CD8-positive, alpha-beta memory T cell (primary cell): ENCODE data around the gene PGAM2. TPM values are rescaled to one million over a fixed set of nuclear protein-coding genes. Genes with fewer than 3 reads are reported as not detected.

ENCODE experiments used
- CTCF ChIA-PET: fragments of 350-600 bp; sonication (Branson Sonifier 250); formaldehyde crosslinking; loops from one replicate; lab custom pipeline; 2021; ENCODE audit warnings: antibody characterized with exemption; lab: Charles Lee
- POLR2A ChIA-PET: fragments of 350-600 bp; sonication (Branson Sonifier 250); formaldehyde crosslinking; loops from one replicate; lab custom pipeline; 2021; ENCODE audit warnings: antibody characterized with exemption; lab: Charles Lee
- DNase-seq, 5 donors: peaks; one replicate each; pipeline versions ENCODE4 v3.0.0 to v3.0.0-alpha.2; 2020 to 2022; ENCODE audit warnings: mixed read lengths in 1 of 5
- H3K27ac ChIP-seq: one replicate; pipeline ENCODE4 v1.7.0; 2013; ENCODE audit warnings: low read depth, mild to moderate bottlenecking, low read length, moderate library complexity
- H3K27me3 ChIP-seq: 2 replicates; pipeline ENCODE4 v1.7.0; 2013; ENCODE audit warnings: low read length, mild to moderate bottlenecking; ENCODE audit not compliant: insufficient read depth, poor library complexity, severe bottlenecking
- H3K36me3 ChIP-seq: 2 replicates; pipeline ENCODE4 v1.7.0; 2013; ENCODE audit warnings: mild to moderate bottlenecking, low read length, moderate library complexity; ENCODE audit not compliant: insufficient read depth
- H3K4me1 ChIP-seq: 2 replicates; pipeline ENCODE4 v1.7.0; 2013; ENCODE audit warnings: mild to moderate bottlenecking, low read length, moderate library complexity; ENCODE audit not compliant: insufficient read depth
- H3K4me3 ChIP-seq: 2 replicates; pipeline ENCODE4 v1.7.0; 2013; ENCODE audit warnings: mild to moderate bottlenecking, low read length
- H3K9me3 ChIP-seq: 2 replicates; pipeline ENCODE4 v1.7.0; 2013; ENCODE audit warnings: mild to moderate bottlenecking, low read length
- H3K27ac Mint-ChIP-seq, 8 donors: one replicate each; pipeline ENCODE4 v1.8.0; 2020 to 2021; ENCODE audit warnings: mixed read lengths in 8 of 8, mild to moderate bottlenecking in 6 of 8, inconsistent platforms in 3 of 8, moderate library complexity in 3 of 8
- H3K27me3 Mint-ChIP-seq, 2 donors: one replicate each; pipeline ENCODE4 v1.8.0; 2020 to 2021; ENCODE audit warnings: mixed read lengths in 2 of 2, mild to moderate bottlenecking in 1 of 2, moderate library complexity in 1 of 2
- H3K36me3 Mint-ChIP-seq, 3 donors: one replicate each; pipeline ENCODE4 v1.8.0; 2020 to 2021; ENCODE audit warnings: mixed read lengths in 3 of 3, inconsistent platforms in 1 of 3, mild to moderate bottlenecking in 1 of 3
- H3K4me1 Mint-ChIP-seq, 3 donors: one replicate each; pipeline ENCODE4 v1.8.0; 2020 to 2021; ENCODE audit warnings: mixed read lengths in 3 of 3, inconsistent platforms in 1 of 3, mild to moderate bottlenecking in 1 of 3
- H3K4me3 Mint-ChIP-seq, 7 donors: one replicate each; pipeline ENCODE4 v1.8.0; 2020 to 2021; ENCODE audit warnings: mixed read lengths in 7 of 7, mild to moderate bottlenecking in 6 of 7, moderate library complexity in 4 of 7, inconsistent platforms in 2 of 7
- H3K9me3 Mint-ChIP-seq, 5 donors: one replicate each; pipeline ENCODE4 v1.8.0; 2020 to 2022; ENCODE audit warnings: mixed read lengths in 5 of 5, mild to moderate bottlenecking in 3 of 5, moderate library complexity in 2 of 5, inconsistent platforms in 1 of 5
- polyA plus RNA-seq: library from polyadenylated mRNA; unstranded; fragments of 300-500 nt; fragmentation: Illumina TruSeq; gene quantifications from one replicate; pipeline ENCODE4 v1.2.3, GENCODE V29; 2021
- total RNA-seq, 2 experiments: library from RNA; stranded (reverse); gene quantifications; one replicate each; pipeline ENCODE4 v1.2.3, GENCODE V29; 2021

The PGAM2 gene
- total and polyA plus RNA-seq, 3 experiments from 2014 or later: 0.38 to 0.44 TPM; not detected in 1

GRCh38 chr7:44077681-44078091 is 12.3 kb upstream of the PGAM2 start:
- DNase-seq: peak in 1 of 5 donors; percentile 44
- H3K36me3 ChIP-seq: peaks cover 47% of the 10 kb centered on the region
- H3K9me3 ChIP-seq: no peaks in the 10 kb centered on the region
- no peak overlapping the region for H3K4me3 ChIP-seq
- H3K36me3 Mint-ChIP-seq: peaks cover 5 to 85% (median 12%) of the 10 kb centered on the region in 3 donors
- no peaks in the 10 kb centered on the region for H3K27me3 ChIP-seq
- no peak overlapping the region for H3K27ac ChIP-seq
- CTCF ChIA-PET: no interaction called here
- H3K9me3 Mint-ChIP-seq: no peaks in the 10 kb centered on the region
- peaks cover 16 to 45% (median 22%) of the 10 kb centered on the region in 3 donors for H3K4me1 Mint-ChIP-seq
- POLR2A ChIA-PET: no interaction called here
- H3K27me3 Mint-ChIP-seq: peaks cover 0 to 1% of the 10 kb centered on the region in 2 donors
- peak overlapping the region in 6 of 8 donors; percentile 50 to 93 (median 59) for H3K27ac Mint-ChIP-seq
- H3K4me1 ChIP-seq: peaks cover 19% of the 10 kb centered on the region
- H3K4me3 Mint-ChIP-seq: peak overlapping the region in 2 of 7 donors; percentile 29 to 66

- peak in 1 of 5 donors; percentile 26 for DNase-seq
- peak overlapping the region in 5 of 8 donors; percentile 23 to 83 (median 48) for H3K27ac Mint-ChIP-seq
- no peaks in the 10 kb centered on the region for H3K9me3 ChIP-seq
- POLR2A ChIA-PET: no interaction called here
- peaks cover 5 to 91% (median 12%) of the 10 kb centered on the region in 3 donors for H3K36me3 Mint-ChIP-seq
- peaks cover 0 to 1% of the 10 kb centered on the region in 2 donors for H3K27me3 Mint-ChIP-seq
- H3K27me3 ChIP-seq: no peaks in the 10 kb centered on the region
- peaks cover 16 to 48% (median 27%) of the 10 kb centered on the region in 3 donors for H3K4me1 Mint-ChIP-seq
- H3K9me3 Mint-ChIP-seq: no peaks in the 10 kb centered on the region
- no peak overlapping the region for H3K27ac ChIP-seq
- H3K4me1 ChIP-seq: peaks cover 19% of the 10 kb centered on the region
- CTCF ChIA-PET: no interaction called here
- H3K4me3 Mint-ChIP-seq: no peak overlapping the region
- H3K4me3 ChIP-seq: no peak overlapping the region
- peaks cover 47% of the 10 kb centered on the region for H3K36me3 ChIP-seq
These were observed 11.7 kb upstream of the PGAM2 start for GRCh38 chr7:44077061-44077460.

- H3K9me3 ChIP-seq: no peaks in the 10 kb centered on the region
- H3K27me3 ChIP-seq: no peaks in the 10 kb centered on the region
- H3K36me3 Mint-ChIP-seq: peaks cover 4 to 92% (median 12%) of the 10 kb centered on the region in 3 donors
- H3K4me3 Mint-ChIP-seq: no peak overlapping the region
- peaks cover 47% of the 10 kb centered on the region for H3K36me3 ChIP-seq
- peak overlapping the region in 5 of 8 donors; percentile 40 to 71 (median 48) for H3K27ac Mint-ChIP-seq
- ChIA-PET CTCF (no interaction called here), POLR2A (interaction anchor here (0.6 kb wide), 1 partner anchor 9 kb away, joined by 3 read pairs; no protein-coding TSS in a partner anchor)
- H3K4me3 ChIP-seq: no peak overlapping the region
- H3K9me3 Mint-ChIP-seq: no peaks in the 10 kb centered on the region
- peaks cover 14 to 45% (median 25%) of the 10 kb centered on the region in 3 donors for H3K4me1 Mint-ChIP-seq
- DNase-seq: peak in 1 of 5 donors; percentile 44
- H3K27me3 Mint-ChIP-seq: peaks cover 0 to 1% of the 10 kb centered on the region in 2 donors
- H3K27ac ChIP-seq: no peak overlapping the region
- peaks cover 16% of the 10 kb centered on the region for H3K4me1 ChIP-seq
These were observed 10.9 kb upstream of the PGAM2 start for GRCh38 chr7:44076101-44076895.

DNA sequence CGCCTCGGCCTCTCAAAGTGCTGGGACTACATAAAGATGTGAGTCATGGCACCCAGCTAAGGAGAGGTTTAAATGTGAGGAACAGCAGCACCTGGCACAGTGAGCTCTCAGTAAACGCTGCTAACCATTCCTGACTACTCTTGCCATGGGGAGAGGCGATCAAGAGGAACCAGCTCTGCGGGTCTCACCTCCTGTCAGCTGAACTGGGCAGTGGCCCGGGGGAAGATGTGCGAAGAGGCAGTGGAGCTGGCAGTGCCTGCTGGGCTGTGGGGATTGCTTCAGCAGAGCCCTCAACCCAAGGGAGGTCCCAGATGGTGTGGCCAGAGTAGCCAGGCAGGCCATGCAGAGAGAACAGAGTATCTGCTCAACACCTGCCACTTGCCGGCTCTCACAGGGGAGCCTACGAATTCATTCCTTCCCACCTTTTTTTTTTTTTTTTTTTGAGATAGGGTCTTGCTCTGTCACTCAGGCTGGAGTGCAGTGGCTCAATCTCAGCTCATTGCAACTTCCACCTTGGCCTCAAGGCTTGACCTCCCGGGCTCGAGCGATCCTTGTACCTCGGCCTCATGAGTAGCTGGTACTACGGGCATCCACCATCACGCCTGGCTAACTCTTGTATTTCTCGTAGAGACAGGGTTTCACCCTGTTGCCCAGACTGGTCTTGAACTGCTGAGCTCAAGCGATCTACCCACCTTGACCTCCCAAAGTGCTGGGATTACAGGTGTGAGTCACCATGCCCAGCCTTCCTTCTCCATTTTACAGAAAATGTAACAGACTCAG is 10.1 kb upstream of the PGAM2 start:
- CTCF ChIA-PET: no interaction called here
- POLR2A ChIA-PET: no interaction called here
- peaks cover 0 to 1% of the 10 kb centered on the region in 2 donors for H3K27me3 Mint-ChIP-seq
- peaks cover 0 to 86% (median 10%) of the 10 kb centered on the region in 3 donors for H3K36me3 Mint-ChIP-seq
- H3K9me3 Mint-ChIP-seq: no peaks in the 10 kb centered on the region
- Histone ChIP-seq H3K27me3 (no peaks in the 10 kb centered on the region), H3K4me3 (no peak overlapping the region), H3K4me1 (peaks cover 8% of the 10 kb centered on the region), H3K27ac (no peak overlapping the region), H3K36me3 (peaks cover 47% of the 10 kb centered on the region), H3K9me3 (no peaks in the 10 kb centered on the region)
- peak in 1 of 5 donors; percentile 35 for DNase-seq
- H3K4me1 Mint-ChIP-seq: peaks cover 7 to 37% (median 18%) of the 10 kb centered on the region in 3 donors
- peak overlapping the region in 1 of 7 donors; percentile 20 for H3K4me3 Mint-ChIP-seq
- H3K27ac Mint-ChIP-seq: peak overlapping the region in 5 of 8 donors; percentile 57 to 92 (median 86)

- ChIA-PET POLR2A (no interaction called here), CTCF (no interaction called here)
- no peaks in the 10 kb centered on the region for H3K9me3 Mint-ChIP-seq
- H3K4me3 ChIP-seq: no peak overlapping the region
- H3K36me3 ChIP-seq: peaks cover 39% of the 10 kb centered on the region
- peaks cover 7 to 31% (median 18%) of the 10 kb centered on the region in 3 donors for H3K4me1 Mint-ChIP-seq
- H3K4me3 Mint-ChIP-seq: no peak overlapping the region
- H3K9me3 ChIP-seq: no peaks in the 10 kb centered on the region
- H3K27me3 ChIP-seq: no peaks in the 10 kb centered on the region
- peaks cover 0 to 76% (median 10%) of the 10 kb centered on the region in 3 donors for H3K36me3 Mint-ChIP-seq
- H3K27ac ChIP-seq: no peak overlapping the region
- no peak for DNase-seq
- no peaks in the 10 kb centered on the region for H3K27me3 Mint-ChIP-seq
- peak overlapping the region; percentile 50 to 98 (median 90) for H3K27ac Mint-ChIP-seq
- H3K4me1 ChIP-seq: no peaks in the 10 kb centered on the region
These were observed 9.0 kb upstream of the PGAM2 start for GRCh38 chr7:44074349-44074695.

DNA sequence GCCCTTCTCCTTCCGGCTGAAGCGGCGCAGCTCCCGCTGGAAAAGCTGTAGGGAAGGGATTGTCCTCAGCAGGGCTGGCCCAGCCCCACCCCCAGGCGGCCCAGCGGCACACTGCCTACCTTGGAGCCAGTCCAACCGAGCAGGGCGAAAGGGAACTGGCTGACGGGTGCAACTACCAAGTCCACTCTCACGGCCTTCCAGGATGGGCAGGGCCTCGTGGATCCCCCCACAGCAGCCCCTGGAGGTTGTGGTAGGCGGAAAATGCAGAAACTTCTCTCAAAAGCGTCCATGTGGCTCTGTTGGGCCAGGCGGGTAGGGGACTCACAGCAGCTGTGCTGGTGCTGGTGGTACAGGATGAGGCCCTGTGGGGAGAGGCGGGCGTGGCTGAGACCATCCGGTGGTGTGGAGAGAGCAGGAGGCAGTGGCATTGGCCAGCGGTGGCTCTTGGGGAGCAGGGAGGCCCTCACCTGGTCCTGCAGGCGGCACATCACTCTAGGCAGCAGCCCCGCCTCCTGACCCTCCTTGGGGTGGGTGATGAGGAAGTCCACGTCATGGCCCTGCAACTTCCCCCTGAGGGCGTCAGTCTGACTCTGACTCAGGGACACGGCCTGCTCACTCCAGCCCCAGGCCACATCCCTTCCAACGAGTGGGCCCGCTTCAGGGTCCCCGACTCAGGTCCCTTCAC is 8.4 kb upstream of the PGAM2 start:
- Histone ChIP-seq H3K27me3 (no peaks in the 10 kb centered on the region), H3K4me1 (no peaks in the 10 kb centered on the region), H3K9me3 (no peaks in the 10 kb centered on the region), H3K27ac (no peak overlapping the region), H3K4me3 (no peak overlapping the region), H3K36me3 (peaks cover 34% of the 10 kb centered on the region)
- no peaks in the 10 kb centered on the region for H3K9me3 Mint-ChIP-seq
- no peak overlapping the region for H3K4me3 Mint-ChIP-seq
- DNase-seq: peak; percentile 29 to 76 (median 52)
- H3K27me3 Mint-ChIP-seq: no peaks in the 10 kb centered on the region
- H3K27ac Mint-ChIP-seq: peak overlapping the region; percentile 73 to 98 (median 90)
- H3K4me1 Mint-ChIP-seq: peaks cover 12 to 31% (median 18%) of the 10 kb centered on the region in 3 donors
- ChIA-PET CTCF (no interaction called here), POLR2A (no interaction called here)
- peaks cover 0 to 71% (median 10%) of the 10 kb centered on the region in 3 donors for H3K36me3 Mint-ChIP-seq

- no peak overlapping the region for H3K27ac ChIP-seq
- H3K4me1 ChIP-seq: no peaks in the 10 kb centered on the region
These were observed 7.2 kb upstream of the PGAM2 start for GRCh38 chr7:44072364-44073231.

More at GRCh38 chr7:44072364-44073231, 7.2 kb upstream of the PGAM2 start:
- Histone ChIP-seq H3K36me3 (peaks cover 22% of the 10 kb centered on the region), H3K4me3 (no peak overlapping the region), H3K27me3 (no peaks in the 10 kb centered on the region), H3K9me3 (no peaks in the 10 kb centered on the region)
- Mint-ChIP-seq H3K27me3 (no peaks in the 10 kb centered on the region), H3K4me3 (no peak overlapping the region), H3K4me1 (peaks cover 13 to 21% (median 18%) of the 10 kb centered on the region in 3 donors), H3K27ac (peak overlapping the region; percentile 56 to 89 (median 79)), H3K9me3 (no peaks in the 10 kb centered on the region), H3K36me3 (peaks cover 0 to 59% (median 2%) of the 10 kb centered on the region in 3 donors)
- ChIA-PET CTCF (interaction anchor here (1.0 kb wide), 1 partner anchor 22 kb away, joined by 3 read pairs; no protein-coding TSS in a partner anchor), POLR2A (interaction anchor here (1.0 kb wide), 1 partner anchor 9 kb away, joined by 5 read pairs; no protein-coding TSS in a partner anchor)
- peak; percentile 23 to 58 (median 34) for DNase-seq
